GM23338 (cell line): ENCODE results near the gene ZNF106. TPM values are rescaled to one million over a fixed set of nuclear protein-coding genes. Genes with fewer than 3 reads are reported as not detected.

ENCODE experiments used
- ATAC-seq: fragments of 200-7000 bp; cut with Tn5 transposase; 3 replicates; pipeline ENCODE4 v1.9.1; 2020
- DNase-seq: peaks from one replicate; pipeline ENCODE4 v3.0.0-alpha.2; 2015; ENCODE audit warnings: low spot score
- H2AFZ ChIP-seq: fragments of 200-600 bp; sonication (generic); 2 replicates; pipeline ENCODE4 v1.8.0; 2016; ENCODE audit warnings: antibody characterized with exemption, mild to moderate bottlenecking, moderate library complexity
- H3F3A ChIP-seq: fragments of 200-600 bp; sonication (generic); replicated peaks from 2 replicates; pipeline ENCODE4 v1.8.0; 2017; ENCODE audit warnings: antibody characterized with exemption, mixed run types, low read depth
- H3K27ac ChIP-seq: fragments of 200-600 bp; sonication (generic); 2 replicates; pipeline ENCODE4 v1.6.1; 2016; ENCODE audit warnings: low read depth
- H3K27me3 ChIP-seq: fragments of 200-600 bp; sonication (generic); 2 replicates; pipeline ENCODE4 v1.8.0; 2016; ENCODE audit warnings: mild to moderate bottlenecking, mixed run types, moderate library complexity; ENCODE audit not compliant: insufficient read depth
- H3K36me3 ChIP-seq: fragments of 200-600 bp; sonication (generic); 2 replicates; pipeline ENCODE4 v1.8.0; 2016; ENCODE audit warnings: mild to moderate bottlenecking; ENCODE audit not compliant: insufficient read depth
- H3K4me1 ChIP-seq: fragments of 200-600 bp; sonication (generic); 2 replicates; pipeline ENCODE4 v1.8.0; 2016; ENCODE audit warnings: mild to moderate bottlenecking, moderate library complexity; ENCODE audit not compliant: insufficient read depth
- H3K4me2 ChIP-seq: fragments of 200-600 bp; sonication (generic); 2 replicates; pipeline ENCODE4 v1.7.1; 2017; ENCODE audit warnings: mixed run types
- H3K4me3 ChIP-seq: fragments of 200-600 bp; sonication (generic); 2 replicates; pipeline ENCODE4 v1.6.1; 2016; ENCODE audit warnings: mixed run types
- H3K79me2 ChIP-seq: fragments of 200-600 bp; sonication (generic); replicated peaks from 2 replicates; pipeline ENCODE4 v1.8.0; 2017; ENCODE audit warnings: mild to moderate bottlenecking; ENCODE audit not compliant: insufficient read depth
- H3K9me2 ChIP-seq: fragments of 200-600 bp; sonication (generic); 2 replicates; pipeline ENCODE4 v1.8.0; 2017; ENCODE audit not compliant: insufficient read depth
- H4K20me1 ChIP-seq: fragments of 200-600 bp; sonication (generic); replicated peaks from 2 replicates; pipeline ENCODE4 v1.8.0; 2017; ENCODE audit warnings: mild to moderate bottlenecking; ENCODE audit not compliant: insufficient read depth
- H3K27ac Mint-ChIP-seq: 2 replicates; pipeline ENCODE4 v1.8.0; 2020; ENCODE audit warnings: inconsistent platforms, mild to moderate bottlenecking, moderate library complexity, mixed read lengths
- H3K27me3 Mint-ChIP-seq: 3 replicates; pipeline ENCODE4 v1.8.0; 2022; ENCODE audit warnings: low read depth, mild to moderate bottlenecking, moderate library complexity, mixed read lengths, inconsistent platforms; ENCODE audit not compliant: insufficient read depth, poor library complexity
- H3K36me3 Mint-ChIP-seq: 3 replicates; pipeline ENCODE4 v1.8.0; 2021; ENCODE audit warnings: low read depth, mild to moderate bottlenecking, inconsistent platforms, moderate library complexity, mixed read lengths
- H3K4me1 Mint-ChIP-seq: 3 replicates; pipeline ENCODE4 v1.8.0; 2020; ENCODE audit warnings: mild to moderate bottlenecking, inconsistent platforms, mixed read lengths
- H3K4me3 Mint-ChIP-seq: 3 replicates; pipeline ENCODE4 v1.8.0; 2021; ENCODE audit warnings: moderate library complexity, mild to moderate bottlenecking, inconsistent platforms, mixed read lengths
- H3K9me3 Mint-ChIP-seq: 3 replicates; pipeline ENCODE4 v1.8.0; 2020; ENCODE audit warnings: moderate library complexity, mild to moderate bottlenecking, inconsistent platforms, mixed read lengths
- CREB1 ChIP-seq: fragments of 250-450 bp; sonication (Bioruptor Pico); IDR thresholded peaks from 2 replicates; pipeline ENCODE4 v1.5.0; 2020; ENCODE audit warnings: low read depth, mild to moderate bottlenecking, moderate library complexity
- CTCF ChIP-seq, 2 experiments: fragments of 200-600 bp in 1 of 2; sonication (generic) in 1 of 2; conservative IDR thresholded peaks; 2 replicates each; pipeline versions ENCODE4 v1.5.1 to v1.6.1; 2016 to 2017; ENCODE audit warnings: antibody characterized with exemption in 2 of 2, low read depth in 2 of 2, mild to moderate bottlenecking in 2 of 2, moderate library complexity in 1 of 2
- ETS1 ChIP-seq: IDR thresholded peaks from 2 replicates; pipeline ENCODE4 v1.6.1; 2016; ENCODE audit warnings: antibody characterized with exemption
- EZH2 ChIP-seq: fragments of 200-600 bp; sonication (generic); IDR thresholded peaks from one replicate; pipeline ENCODE4 v1.8.0; 2017; ENCODE audit warnings: antibody characterized with exemption, mild to moderate bottlenecking, low read depth; ENCODE audit not compliant: unreplicated experiment
- EZH2phosphoT487 ChIP-seq: fragments of 200-600 bp; sonication (generic); IDR thresholded peaks from one replicate; pipeline ENCODE4 v1.8.1; 2018; ENCODE audit warnings: antibody characterized with exemption; ENCODE audit not compliant: unreplicated experiment
- JUNB ChIP-seq: IDR thresholded peaks from one replicate; pipeline ENCODE4 v1.6.1; 2016; ENCODE audit warnings: antibody characterized with exemption; ENCODE audit not compliant: unreplicated experiment
- NANOG ChIP-seq: IDR thresholded peaks from 2 replicates; pipeline ENCODE4 v1.6.1; 2016; ENCODE audit warnings: antibody characterized with exemption, borderline replicate concordance
- POLR2AphosphoS5 ChIP-seq: IDR thresholded peaks from 2 replicates; pipeline ENCODE4 v1.6.1; 2016; ENCODE audit warnings: antibody characterized with exemption, low read depth
- STAT1 ChIP-seq: IDR thresholded peaks from one replicate; pipeline ENCODE4 v1.6.1; 2016; ENCODE audit warnings: antibody characterized with exemption; ENCODE audit not compliant: unreplicated experiment
- ZNF331 ChIP-seq: fragments of 250-450 bp; sonication (Bioruptor Pico); IDR thresholded peaks from 2 replicates; pipeline ENCODE4 v1.5.0; 2020; ENCODE audit warnings: low read depth, mild to moderate bottlenecking, moderate library complexity
- polyA plus RNA-seq: library from polyadenylated mRNA; unstranded; fragments of >200 nt; fragmentation: Nextera tagmentation; extraction: Ambion mirVana; gene quantifications from 2 replicates; pipeline ENCODE4 v1.2.1, GENCODE V29; 2016
- total RNA-seq: library from RNA; depleted of rRNA; stranded (reverse); fragments of >200 nt; shearing (Covaris generic); gene quantifications from 2 replicates; pipeline ENCODE4 v1.2.3, GENCODE V29; 2014
- TF ChIP-seq, protein P1 (sequence below): fragments of 250-450 bp; sonication (Bioruptor Pico); IDR thresholded peaks from 2 replicates; pipeline ENCODE4 v1.5.0; 2020; ENCODE audit warnings: mild to moderate bottlenecking, moderate library complexity

Gene ZNF106
- total and polyA plus RNA-seq, 2 experiments from 2014 or later: 48.0 to 53.7 TPM

DNA sequence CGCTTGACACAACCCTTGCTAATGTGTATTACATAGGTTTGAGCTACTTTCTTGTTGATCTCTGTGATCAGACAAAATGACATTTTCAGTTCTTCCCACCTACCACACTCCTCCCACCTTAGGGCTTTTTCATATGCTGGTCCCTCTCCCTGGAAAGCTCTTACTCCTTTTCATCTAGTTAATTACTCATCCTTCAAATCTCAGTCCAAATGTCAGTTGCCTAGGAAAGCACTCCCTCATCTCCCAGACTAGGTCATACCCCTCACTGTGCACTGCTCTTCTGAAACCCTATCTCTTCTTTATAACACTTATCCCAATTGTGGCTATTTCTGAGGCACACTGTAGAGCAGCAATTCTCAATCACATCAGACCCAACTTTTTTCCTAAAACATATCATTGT, 7.3 kb downstream of the ZNF106 start (continued):
- TF ChIP-seq, protein P1, sequence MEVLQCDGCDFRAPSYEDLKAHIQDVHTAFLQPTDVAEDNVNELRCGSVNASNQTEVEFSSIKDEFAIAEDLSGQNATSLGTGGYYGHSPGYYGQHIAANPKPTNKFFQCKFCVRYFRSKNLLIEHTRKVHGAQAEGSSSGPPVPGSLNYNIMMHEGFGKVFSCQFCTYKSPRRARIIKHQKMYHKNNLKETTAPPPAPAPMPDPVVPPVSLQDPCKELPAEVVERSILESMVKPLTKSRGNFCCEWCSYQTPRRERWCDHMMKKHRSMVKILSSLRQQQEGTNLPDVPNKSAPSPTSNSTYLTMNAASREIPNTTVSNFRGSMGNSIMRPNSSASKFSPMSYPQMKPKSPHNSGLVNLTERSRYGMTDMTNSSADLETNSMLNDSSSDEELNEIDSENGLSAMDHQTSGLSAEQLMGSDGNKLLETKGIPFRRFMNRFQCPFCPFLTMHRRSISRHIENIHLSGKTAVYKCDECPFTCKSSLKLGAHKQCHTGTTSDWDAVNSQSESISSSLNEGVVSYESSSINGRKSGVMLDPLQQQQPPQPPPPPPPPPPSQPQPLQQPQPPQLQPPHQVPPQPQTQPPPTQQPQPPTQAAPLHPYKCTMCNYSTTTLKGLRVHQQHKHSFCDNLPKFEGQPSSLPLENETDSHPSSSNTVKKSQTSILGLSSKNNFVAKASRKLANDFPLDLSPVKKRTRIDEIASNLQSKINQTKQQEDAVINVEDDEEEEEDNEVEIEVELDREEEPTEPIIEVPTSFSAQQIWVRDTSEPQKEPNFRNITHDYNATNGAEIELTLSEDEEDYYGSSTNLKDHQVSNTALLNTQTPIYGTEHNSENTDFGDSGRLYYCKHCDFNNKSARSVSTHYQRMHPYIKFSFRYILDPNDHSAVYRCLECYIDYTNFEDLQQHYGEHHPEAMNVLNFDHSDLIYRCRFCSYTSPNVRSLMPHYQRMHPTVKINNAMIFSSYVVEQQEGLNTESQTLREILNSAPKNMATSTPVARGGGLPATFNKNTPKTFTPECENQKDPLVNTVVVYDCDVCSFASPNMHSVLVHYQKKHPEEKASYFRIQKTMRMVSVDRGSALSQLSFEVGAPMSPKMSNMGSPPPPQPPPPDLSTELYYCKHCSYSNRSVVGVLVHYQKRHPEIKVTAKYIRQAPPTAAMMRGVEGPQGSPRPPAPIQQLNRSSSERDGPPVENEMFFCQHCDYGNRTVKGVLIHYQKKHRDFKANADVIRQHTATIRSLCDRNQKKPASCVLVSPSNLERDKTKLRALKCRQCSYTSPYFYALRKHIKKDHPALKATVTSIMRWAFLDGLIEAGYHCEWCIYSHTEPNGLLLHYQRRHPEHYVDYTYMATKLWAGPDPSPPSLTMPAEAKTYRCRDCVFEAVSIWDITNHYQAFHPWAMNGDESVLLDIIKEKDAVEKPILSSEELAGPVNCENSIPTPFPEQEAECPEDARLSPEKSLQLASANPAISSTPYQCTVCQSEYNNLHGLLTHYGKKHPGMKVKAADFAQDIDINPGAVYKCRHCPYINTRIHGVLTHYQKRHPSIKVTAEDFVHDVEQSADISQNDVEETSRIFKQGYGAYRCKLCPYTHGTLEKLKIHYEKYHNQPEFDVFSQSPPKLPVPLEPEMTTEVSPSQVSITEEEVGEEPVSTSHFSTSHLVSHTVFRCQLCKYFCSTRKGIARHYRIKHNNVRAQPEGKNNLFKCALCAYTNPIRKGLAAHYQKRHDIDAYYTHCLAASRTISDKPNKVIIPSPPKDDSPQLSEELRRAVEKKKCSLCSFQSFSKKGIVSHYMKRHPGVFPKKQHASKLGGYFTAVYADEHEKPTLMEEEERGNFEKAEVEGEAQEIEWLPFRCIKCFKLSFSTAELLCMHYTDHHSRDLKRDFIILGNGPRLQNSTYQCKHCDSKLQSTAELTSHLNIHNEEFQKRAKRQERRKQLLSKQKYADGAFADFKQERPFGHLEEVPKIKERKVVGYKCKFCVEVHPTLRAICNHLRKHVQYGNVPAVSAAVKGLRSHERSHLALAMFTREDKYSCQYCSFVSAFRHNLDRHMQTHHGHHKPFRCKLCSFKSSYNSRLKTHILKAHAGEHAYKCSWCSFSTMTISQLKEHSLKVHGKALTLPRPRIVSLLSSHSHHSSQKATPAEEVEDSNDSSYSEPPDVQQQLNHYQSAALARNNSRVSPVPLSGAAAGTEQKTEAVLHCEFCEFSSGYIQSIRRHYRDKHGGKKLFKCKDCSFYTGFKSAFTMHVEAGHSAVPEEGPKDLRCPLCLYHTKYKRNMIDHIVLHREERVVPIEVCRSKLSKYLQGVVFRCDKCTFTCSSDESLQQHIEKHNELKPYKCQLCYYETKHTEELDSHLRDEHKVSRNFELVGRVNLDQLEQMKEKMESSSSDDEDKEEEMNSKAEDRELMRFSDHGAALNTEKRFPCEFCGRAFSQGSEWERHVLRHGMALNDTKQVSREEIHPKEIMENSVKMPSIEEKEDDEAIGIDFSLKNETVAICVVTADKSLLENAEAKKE (CRISPR knock-in tag): no peak
- TF ChIP-seq CREB1 (CRISPR knock-in tag) (no peak), JUNB (no peak), CTCF (conservative IDR thresholded peaks at IDR 0.05; ENCODE audit: low read depth in 2 of 2) (no peak), STAT1 (no peak), ETS1 (no peak)

DNA sequence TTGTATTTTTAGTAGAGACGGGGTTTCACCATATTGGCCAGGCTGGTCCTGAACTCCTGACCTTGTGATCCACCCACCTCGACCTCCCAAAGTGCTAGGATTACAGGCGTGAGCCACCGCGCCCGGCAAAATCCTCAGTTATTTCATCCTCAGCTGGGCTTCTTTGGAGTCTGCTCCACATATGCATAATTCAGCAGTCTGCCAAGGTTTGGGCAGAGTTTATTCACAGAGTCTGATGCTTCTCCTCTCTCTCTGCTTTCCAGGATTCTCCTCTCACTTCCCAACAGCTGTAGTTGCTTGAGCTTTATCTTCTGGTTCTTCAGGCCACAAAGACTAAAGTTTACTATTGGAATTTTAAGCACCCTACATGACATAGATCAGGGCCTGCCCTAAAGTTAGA, 8.2 kb downstream of the ZNF106 start:
- no peak overlapping the region for H3K4me3 Mint-ChIP-seq
- H3K4me2 ChIP-seq: no peak overlapping the region
- H3K4me1 Mint-ChIP-seq: no peaks in the 10 kb centered on the region
- H3K9me3 Mint-ChIP-seq: no peaks in the 10 kb centered on the region
- peaks cover 6% of the 10 kb centered on the region; the same call in 2 of the 3 replicates for H3K36me3 Mint-ChIP-seq
- H3K4me3 ChIP-seq: no peak overlapping the region
- no peaks in the 10 kb centered on the region for H3K36me3 ChIP-seq
- peaks cover 34% of the 10 kb centered on the region for H3K79me2 ChIP-seq
- no peaks in the 10 kb centered on the region for H3K4me1 ChIP-seq
- H3K27ac ChIP-seq: no peak overlapping the region
- H3K27ac Mint-ChIP-seq: no peak overlapping the region
- H3K9me2 ChIP-seq: no peaks in the 10 kb centered on the region
- no peaks in the 10 kb centered on the region for H3K27me3 ChIP-seq
- no peak overlapping the region for H2AFZ ChIP-seq
- H4K20me1 ChIP-seq: no peaks in the 10 kb centered on the region; the same call in 1 of the 2 replicates
- ATAC-seq (no peak), DNase-seq (no peak)
- no peaks in the 10 kb centered on the region for H3F3A ChIP-seq
- H3K27me3 Mint-ChIP-seq: peaks cover 2% of the 10 kb centered on the region
- no peak for TF ChIP-seq POLR2AphosphoS5
- no peak for TF ChIP-seq EZH2phosphoT487
- TF ChIP-seq EZH2: no peak
- no peak for TF ChIP-seq ETS1
- TF ChIP-seq CTCF (conservative IDR thresholded peaks at IDR 0.05; ENCODE audit: low read depth in 2 of 2): no peak
- no peak for TF ChIP-seq ZNF331 (CRISPR knock-in tag)
- no peak for TF ChIP-seq CREB1 (CRISPR knock-in tag)
- TF ChIP-seq STAT1: no peak
- no peak for TF ChIP-seq JUNB
- no peak for TF ChIP-seq NANOG
